Activated naive CD8-positive, alpha-beta T cell treated with anti-CD3 and anti-CD28 coated beads, Interleukin-2, amount 50 U/mL, for 24 hours (primary cell): ENCODE measurements around the gene SCN4B.
A peak's percentile ranks its signal among the peaks of the same experiment; 100 is the strongest.

Experiments
- ATAC-seq: fragments of 150-1000 bp; cut with Tn5 transposase; one replicate; pipeline ENCODE4 v1.10.0; 2021
- DNase-seq: peaks from one replicate; pipeline ENCODE4 v3.0.0; 2021
- H3K27ac Mint-ChIP-seq: one replicate; pipeline ENCODE4 v1.8.0; 2021; ENCODE audit warnings: mild to moderate bottlenecking, mixed read lengths
- H3K27me3 Mint-ChIP-seq: one replicate; pipeline ENCODE4 v1.8.0; 2021; ENCODE audit warnings: mixed read lengths
- H3K36me3 Mint-ChIP-seq: one replicate; pipeline ENCODE4 v1.8.0; 2021; ENCODE audit warnings: low read depth, mixed read lengths
- H3K4me1 Mint-ChIP-seq: one replicate; pipeline ENCODE4 v1.8.0; 2021; ENCODE audit warnings: mixed read lengths
- H3K4me3 Mint-ChIP-seq: one replicate; pipeline ENCODE4 v1.8.0; 2021; ENCODE audit warnings: mild to moderate bottlenecking, moderate library complexity, mixed read lengths
- H3K9me3 Mint-ChIP-seq: one replicate; pipeline ENCODE4 v1.8.0; 2021; ENCODE audit warnings: mixed read lengths

SCN4B gene

DNA sequence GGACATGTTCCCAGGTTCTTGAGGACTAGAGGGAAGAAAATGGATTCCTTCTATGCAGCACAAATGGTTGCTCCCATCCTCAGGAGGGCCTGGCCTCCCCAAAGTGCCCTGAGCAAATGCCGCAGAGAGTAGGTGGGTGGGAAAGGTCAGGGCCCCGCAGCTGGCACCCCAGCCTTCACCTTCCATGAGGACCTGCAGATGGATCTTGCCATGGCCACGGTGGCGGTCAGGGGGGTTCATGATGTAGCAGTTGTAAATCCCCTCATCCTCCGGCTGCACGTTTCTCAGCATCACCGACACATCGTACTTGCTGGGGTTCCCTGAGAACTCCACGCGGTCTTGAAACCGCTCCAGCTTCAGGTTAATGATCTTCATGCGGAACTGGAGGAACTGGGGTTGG lies 15.3 kb upstream of the SCN4B start:
- Mint-ChIP-seq H3K27ac (no peak overlapping the region), H3K4me1 (peaks cover 2% of the 10 kb centered on the region), H3K27me3 (peaks cover 21% of the 10 kb centered on the region), H3K4me3 (no peak overlapping the region), H3K36me3 (no peaks in the 10 kb centered on the region), H3K9me3 (no peaks in the 10 kb centered on the region)
- ATAC-seq (no peak), DNase-seq (no peak)

- Mint-ChIP-seq H3K27ac (no peak overlapping the region), H3K36me3 (no peaks in the 10 kb centered on the region), H3K4me3 (no peak overlapping the region), H3K27me3 (peaks cover 19% of the 10 kb centered on the region), H3K4me1 (peaks cover 2% of the 10 kb centered on the region), H3K9me3 (no peaks in the 10 kb centered on the region)
- DNase-seq (no peak), ATAC-seq (no peak)
Measured at GRCh38 chr11:118167253-118167652, 14.6 kb upstream of the SCN4B start.

DNA sequence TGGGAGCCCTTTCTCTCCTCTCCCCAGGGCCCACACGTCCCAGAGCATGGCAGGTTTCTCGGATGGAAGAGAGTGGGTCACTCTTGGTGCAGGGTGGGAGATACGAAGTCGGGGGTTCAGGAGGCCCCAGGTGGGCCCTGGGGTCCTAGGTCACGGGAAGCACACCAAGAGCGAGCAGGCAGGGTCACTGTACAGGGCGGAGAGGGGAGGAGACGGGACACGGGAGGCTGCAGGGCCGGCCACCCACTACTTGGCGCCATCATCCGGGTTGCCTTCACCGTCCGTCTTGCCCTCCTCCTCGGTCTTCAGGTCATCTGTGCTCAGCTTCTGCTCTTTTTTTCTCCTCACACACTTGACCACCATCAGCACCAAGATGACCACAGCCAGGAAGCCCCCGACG lies 14.0 kb upstream of the SCN4B start:
- H3K9me3 Mint-ChIP-seq = no peaks in the 10 kb centered on the region
- H3K4me1 Mint-ChIP-seq = no peaks in the 10 kb centered on the region
- H3K27ac Mint-ChIP-seq = no peak overlapping the region
- no peak for DNase-seq
- peaks cover 23% of the 10 kb centered on the region for H3K27me3 Mint-ChIP-seq
- no peak overlapping the region for H3K4me3 Mint-ChIP-seq
- no peak for ATAC-seq
- H3K36me3 Mint-ChIP-seq = no peaks in the 10 kb centered on the region

DNA sequence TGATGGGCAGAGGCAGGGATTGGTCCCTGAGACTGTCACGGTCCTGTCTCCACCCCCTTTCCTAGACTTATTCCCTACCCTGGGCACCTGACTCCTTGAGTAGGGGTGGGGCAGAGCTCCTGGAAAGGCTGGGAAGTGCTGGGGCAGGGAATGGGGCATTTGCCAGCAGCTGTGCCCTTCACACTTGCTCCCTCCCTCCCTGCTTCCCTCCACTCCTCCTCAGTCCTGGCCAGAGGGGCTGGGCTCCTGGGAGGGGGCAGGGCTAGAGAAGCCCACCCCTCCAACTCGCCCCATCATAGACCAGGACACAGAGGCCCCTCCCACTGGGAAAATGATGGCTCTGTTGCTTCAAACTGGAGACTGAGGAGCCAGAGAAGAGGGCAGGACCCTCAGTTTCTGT lies 12.3 kb upstream of the SCN4B start:
- Mint-ChIP-seq H3K27me3 (peaks cover 19% of the 10 kb centered on the region), H3K36me3 (no peaks in the 10 kb centered on the region), H3K4me1 (no peaks in the 10 kb centered on the region), H3K9me3 (no peaks in the 10 kb centered on the region), H3K4me3 (no peak overlapping the region), H3K27ac (no peak overlapping the region)
- ATAC-seq (no peak), DNase-seq (no peak)

- Mint-ChIP-seq H3K27me3 (peaks cover 23% of the 10 kb centered on the region), H3K4me1 (no peaks in the 10 kb centered on the region), H3K9me3 (no peaks in the 10 kb centered on the region), H3K36me3 (no peaks in the 10 kb centered on the region), H3K4me3 (no peak overlapping the region), H3K27ac (no peak overlapping the region)
- DNase-seq (no peak), ATAC-seq (no peak)
Measured at GRCh38 chr11:118163494-118163893, 10.9 kb upstream of the SCN4B start.

- Mint-ChIP-seq H3K27me3 (peaks cover 28% of the 10 kb centered on the region), H3K4me1 (no peaks in the 10 kb centered on the region), H3K9me3 (no peaks in the 10 kb centered on the region), H3K27ac (no peak overlapping the region), H3K4me3 (no peak overlapping the region), H3K36me3 (no peaks in the 10 kb centered on the region)
- ATAC-seq = no peak
- DNase-seq = no peak
Measured at GRCh38 chr11:118162846-118163245, 10.2 kb upstream of the SCN4B start.

DNA sequence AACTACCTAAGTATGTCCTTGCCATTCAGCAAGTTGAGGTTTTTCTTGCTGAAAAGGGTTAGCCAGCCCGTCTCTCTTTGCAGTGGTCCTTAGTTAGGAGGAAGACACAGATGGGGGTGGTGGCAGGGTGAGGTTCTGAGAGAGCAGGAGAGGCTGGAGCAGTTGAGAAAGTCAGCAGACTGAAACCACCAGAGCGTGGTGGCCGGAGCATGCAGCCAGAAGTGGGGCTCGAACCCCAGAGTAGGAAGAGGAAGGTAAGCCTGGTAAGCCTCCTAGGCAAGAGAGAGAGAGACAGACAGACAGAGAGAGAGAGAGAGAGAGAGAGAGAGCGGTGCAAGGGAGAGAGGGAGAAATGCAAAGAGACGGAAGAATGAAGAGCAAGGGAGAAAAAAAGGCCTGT lies 9.2 kb upstream of the SCN4B start:
- DNase-seq = no peak
- peaks cover 39% of the 10 kb centered on the region for H3K27me3 Mint-ChIP-seq
- H3K27ac Mint-ChIP-seq = no peak overlapping the region
- no peak overlapping the region for H3K4me3 Mint-ChIP-seq
- H3K36me3 Mint-ChIP-seq = no peaks in the 10 kb centered on the region
- no peak for ATAC-seq
- no peaks in the 10 kb centered on the region for H3K9me3 Mint-ChIP-seq
- peaks cover 4% of the 10 kb centered on the region for H3K4me1 Mint-ChIP-seq

DNA sequence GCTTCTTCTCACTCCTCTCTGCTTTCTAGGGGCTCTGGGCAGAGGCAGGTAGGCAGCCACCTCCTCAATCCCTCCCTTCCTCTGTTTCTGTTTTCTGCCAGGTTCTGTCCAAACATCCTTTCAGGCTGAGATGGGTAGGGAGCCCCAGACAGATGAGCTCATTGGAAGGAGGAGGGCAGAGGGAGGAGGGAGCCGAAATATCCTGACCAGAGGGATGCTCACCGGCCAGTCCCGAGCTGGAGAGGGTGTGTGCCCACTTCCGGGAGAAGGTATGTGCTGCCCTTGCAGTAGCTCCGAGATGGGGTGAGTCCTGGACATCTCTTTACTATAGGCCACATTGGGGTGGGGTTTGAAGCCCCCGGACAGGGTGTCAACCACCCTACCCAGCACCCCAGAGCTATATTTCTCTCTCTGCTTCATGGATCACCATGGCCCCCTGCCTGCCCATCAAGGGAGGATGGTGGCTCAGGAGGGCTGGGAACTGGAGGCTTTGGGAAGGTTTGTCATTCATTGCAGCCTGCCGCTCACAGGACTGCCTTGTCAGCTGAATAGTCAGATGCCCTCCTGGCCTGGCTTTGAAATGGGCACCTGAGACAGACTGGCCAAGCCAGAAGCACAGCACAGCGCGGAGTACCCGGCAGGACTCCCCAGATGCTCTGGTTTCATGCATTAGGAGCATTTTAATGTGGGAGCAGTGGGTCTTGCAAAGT lies 4.7 kb upstream of the SCN4B start:
- Mint-ChIP-seq H3K36me3 (no peaks in the 10 kb centered on the region), H3K27ac (no peak overlapping the region), H3K4me1 (peaks cover 11% of the 10 kb centered on the region), H3K27me3 (peaks cover 65% of the 10 kb centered on the region), H3K9me3 (no peaks in the 10 kb centered on the region), H3K4me3 (no peak overlapping the region)
- peak; percentile 18 for ATAC-seq
- DNase-seq = no peak

DNA sequence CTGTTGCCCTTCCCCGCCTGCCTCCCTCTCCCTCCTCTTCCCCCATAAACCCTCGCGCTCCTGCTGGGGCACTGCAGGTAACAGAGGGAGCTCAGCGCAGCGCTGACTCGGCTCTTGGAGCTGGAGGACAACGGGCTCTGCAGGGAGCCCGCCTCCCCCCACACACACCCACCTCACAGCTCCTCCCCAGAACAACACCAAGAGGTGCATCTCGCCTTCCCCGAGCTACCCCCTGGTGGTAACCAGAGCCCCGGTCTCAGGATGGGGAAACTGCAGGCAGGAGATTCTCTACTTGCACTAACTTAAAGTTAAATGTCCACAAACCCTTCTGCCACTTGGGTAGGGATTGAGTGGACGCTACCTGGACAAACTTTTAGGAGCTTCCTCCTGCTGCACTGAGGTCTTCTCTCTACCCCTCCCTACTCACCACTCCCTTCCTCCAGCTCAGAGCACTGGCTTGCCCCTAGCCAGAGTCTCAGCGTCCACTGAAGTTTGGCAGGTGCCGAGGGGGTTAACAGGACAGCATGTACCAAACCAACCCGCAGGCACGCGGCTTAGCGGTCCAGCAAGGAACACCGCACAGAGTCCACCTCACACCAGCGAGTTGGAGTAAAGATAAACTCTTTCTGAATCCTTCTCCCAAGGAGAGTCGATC lies 4.0 kb upstream of the SCN4B start:
- peaks cover 11% of the 10 kb centered on the region for H3K4me1 Mint-ChIP-seq
- peak; percentile 11 for DNase-seq
- peaks cover 66% of the 10 kb centered on the region for H3K27me3 Mint-ChIP-seq
- peak; percentile 43 for ATAC-seq
- no peaks in the 10 kb centered on the region for H3K9me3 Mint-ChIP-seq
- no peaks in the 10 kb centered on the region for H3K36me3 Mint-ChIP-seq
- H3K27ac Mint-ChIP-seq = no peak overlapping the region
- no peak overlapping the region for H3K4me3 Mint-ChIP-seq

GRCh38 chr11:118155776-118156530 lies 3.3 kb upstream of the SCN4B start:
- Mint-ChIP-seq H3K27me3 (peaks cover 73% of the 10 kb centered on the region), H3K36me3 (no peaks in the 10 kb centered on the region), H3K9me3 (no peaks in the 10 kb centered on the region), H3K27ac (no peak overlapping the region), H3K4me3 (no peak overlapping the region), H3K4me1 (peaks cover 11% of the 10 kb centered on the region)
- ATAC-seq = no peak
- DNase-seq = no peak

GRCh38 chr11:118154641-118155040 lies 2.0 kb upstream of the SCN4B start:
- H3K9me3 Mint-ChIP-seq = no peaks in the 10 kb centered on the region
- H3K4me3 Mint-ChIP-seq = no peak overlapping the region
- no peak overlapping the region for H3K27ac Mint-ChIP-seq
- ATAC-seq (no peak), DNase-seq (no peak)
- H3K4me1 Mint-ChIP-seq = peaks cover 11% of the 10 kb centered on the region
- H3K27me3 Mint-ChIP-seq = peaks cover 78% of the 10 kb centered on the region
- H3K36me3 Mint-ChIP-seq = no peaks in the 10 kb centered on the region

DNA sequence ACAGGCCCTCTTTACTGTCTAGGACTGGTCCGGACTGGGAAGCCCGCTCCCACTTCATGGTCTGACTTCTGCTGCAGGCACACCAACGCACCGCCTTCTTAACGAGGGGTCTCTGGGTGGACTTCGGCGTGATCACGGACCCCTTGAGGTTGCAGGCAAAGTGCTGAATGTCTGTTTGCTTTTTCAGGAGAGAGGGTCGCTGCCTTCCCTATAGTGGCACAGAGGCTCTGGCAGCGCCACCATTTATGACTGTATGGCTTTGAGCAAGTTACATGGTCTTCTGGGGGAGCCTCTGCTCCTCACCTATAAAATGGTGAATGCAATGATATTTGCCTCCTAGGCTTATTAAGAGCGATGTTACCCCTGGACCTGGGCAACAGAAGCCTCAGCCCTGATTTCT lies 1.4 kb upstream of the SCN4B start:
- Mint-ChIP-seq H3K36me3 (no peaks in the 10 kb centered on the region), H3K27ac (no peak overlapping the region), H3K4me1 (peaks cover 11% of the 10 kb centered on the region), H3K9me3 (no peaks in the 10 kb centered on the region), H3K27me3 (peaks cover 75% of the 10 kb centered on the region), H3K4me3 (peak overlapping the region; percentile 40)
- DNase-seq (no peak), ATAC-seq (no peak)

DNA sequence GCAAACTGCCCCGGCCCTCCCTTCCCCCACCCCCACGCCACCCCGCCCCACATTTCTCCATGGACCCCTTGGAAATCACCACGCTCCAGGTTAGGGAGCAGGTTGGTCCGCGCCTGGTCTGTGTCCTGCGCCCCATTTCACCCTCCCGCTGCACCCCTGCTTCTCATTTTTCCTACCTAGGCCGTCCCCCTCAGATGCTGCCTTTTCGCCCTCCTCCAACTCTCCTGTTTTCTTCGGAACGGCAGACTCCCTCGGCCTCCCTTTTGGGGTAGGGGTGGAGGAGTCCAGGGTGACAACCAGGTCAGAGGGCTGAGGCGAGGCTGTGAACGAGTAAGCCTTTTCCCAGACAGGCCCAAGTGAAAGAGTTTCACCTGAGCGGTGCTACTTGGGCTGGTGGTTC lies 893 bp upstream of the SCN4B start:
- Mint-ChIP-seq H3K27me3 (peaks cover 75% of the 10 kb centered on the region), H3K4me3 (peak overlapping the region; percentile 40), H3K4me1 (peaks cover 11% of the 10 kb centered on the region), H3K9me3 (no peaks in the 10 kb centered on the region), H3K27ac (no peak overlapping the region), H3K36me3 (no peaks in the 10 kb centered on the region)
- ATAC-seq = no peak
- no peak for DNase-seq

DNA sequence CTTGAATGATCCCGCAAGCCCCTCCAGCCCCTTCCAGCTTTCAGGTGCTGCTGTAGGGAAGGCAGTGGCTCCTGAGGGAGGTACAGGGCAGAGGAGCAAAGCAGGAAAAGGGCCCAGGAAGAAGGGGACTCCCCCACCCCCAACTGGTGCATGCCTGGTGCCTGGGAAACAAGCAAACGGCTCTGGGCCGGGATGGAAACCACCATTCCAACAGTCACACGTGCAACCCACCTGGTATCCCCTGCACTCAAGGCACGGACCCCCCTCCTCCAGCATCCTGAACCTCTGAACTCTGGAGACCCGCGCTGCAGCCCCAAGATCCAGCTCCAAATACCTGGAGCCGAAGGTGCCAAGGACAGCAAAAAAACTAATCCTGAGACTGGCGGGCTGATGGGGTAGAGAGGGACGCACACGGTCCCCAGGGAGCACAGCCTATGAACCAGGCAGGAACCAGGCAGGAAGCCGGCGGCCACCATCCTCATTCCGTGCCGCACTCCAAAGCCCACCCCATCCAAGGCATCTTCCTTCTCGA lies 537 bp downstream of the SCN4B start:
- ATAC-seq = no peak
- H3K4me3 Mint-ChIP-seq = peak overlapping the region; percentile 6
- H3K27ac Mint-ChIP-seq = no peak overlapping the region
- no peaks in the 10 kb centered on the region for H3K9me3 Mint-ChIP-seq
- peaks cover 11% of the 10 kb centered on the region for H3K4me1 Mint-ChIP-seq
- no peak for DNase-seq
- no peaks in the 10 kb centered on the region for H3K36me3 Mint-ChIP-seq
- H3K27me3 Mint-ChIP-seq = peaks cover 70% of the 10 kb centered on the region

GRCh38 chr11:118151431-118151830 lies 1.2 kb downstream of the SCN4B start:
- Mint-ChIP-seq H3K9me3 (no peaks in the 10 kb centered on the region), H3K36me3 (no peaks in the 10 kb centered on the region), H3K27me3 (peaks cover 66% of the 10 kb centered on the region), H3K27ac (no peak overlapping the region), H3K4me1 (peaks cover 6% of the 10 kb centered on the region), H3K4me3 (no peak overlapping the region)
- ATAC-seq (no peak), DNase-seq (no peak)
